ENCODE data around the gene MAPK14. TPM values are rescaled to one million over a fixed set of nuclear protein-coding genes. Genes with fewer than 3 reads are reported as not detected.

Gene MAPK14
- polyA plus RNA-seq, 2 of the 4 experiments (the other 2 are of a cell fraction), result 19.4 to 36.7 TPM

GRCh38 chr6:36110863-36111262 is 83.3 kb downstream of the MAPK14 start:
- Histone ChIP-seq H3K27ac (no peak overlapping the region), H3K4me1 (no peaks in the 10 kb centered on the region), H3K4me3 (no peak overlapping the region), H3K4me2 (no peak overlapping the region), H3K9me3 (no peaks in the 10 kb centered on the region)
- DNase-seq (ENCODE audit: low read depth in 1 of 2, low spot score in 1 of 2) (no peak), ATAC-seq (no peak), FAIRE-seq (no peak)
- ChIA-PET POLR2A (no interaction called here), CTCF (interaction anchor here (1.8 kb wide), 1 partner anchor 16 kb away, joined by 8 read pairs; no protein-coding TSS in a partner anchor)
- TF ChIP-seq PHF8 (IDR thresholded peaks at IDR 0.05; ENCODE audit: borderline replicate concordance, low read depth) (no peak), CTCF (IDR thresholded peaks at IDR 0.05) (no peak), RCOR1 (IDR thresholded peaks at IDR 0.05; ENCODE audit: low read depth, low read length) (no peak), EHMT2 (IDR thresholded peaks at IDR 0.05; ENCODE audit: low read depth) (no peak), ZC3H11A (IDR thresholded peaks at IDR 0.05) (no peak), MAZ (IDR thresholded peaks at IDR 0.05; ENCODE audit: borderline replicate concordance, low read depth, low read length) (no peak), CHD2 (IDR thresholded peaks at IDR 0.05; ENCODE audit: low read length, partially characterized antibody) (no peak), FOSL2 (IDR thresholded peaks at IDR 0.05) (no peak), FOSL2 (CRISPR knock-in tag; IDR thresholded peaks at IDR 0.05) (no peak), CEBPB (IDR thresholded peaks at IDR 0.05) (no peak), E2F6 (IDR thresholded peaks at IDR 0.05; ENCODE audit: borderline replicate concordance, low read depth) (no peak), HOXB13 (CRISPR knock-in tag; IDR thresholded peaks at IDR 0.05; ENCODE audit: low read depth) (no peak), KDM1A (IDR thresholded peaks at IDR 0.05; ENCODE audit: low read depth) (no peak), KDM5A (IDR thresholded peaks at IDR 0.05) (no peak)
- 90% methylated on average over 4 of the region's 4 CpGs for WGBS (ENCODE audit: missing lambda C conversion rate)

GRCh38 chr6:36111526-36111925 is 83.9 kb downstream of the MAPK14 start:
- Histone ChIP-seq H3K4me2 (no peak overlapping the region), H3K4me3 (no peak overlapping the region), H3K27ac (no peak overlapping the region), H3K9me3 (no peaks in the 10 kb centered on the region), H3K4me1 (no peaks in the 10 kb centered on the region)
- ChIA-PET POLR2A (no interaction called here), CTCF (interaction anchor here (0.6 to 1.8 kb wide), 3 partner anchors 11 to 18 kb away, joined by 3 to 8 read pairs (median 3); no protein-coding TSS in a partner anchor)
- FAIRE-seq (no peak), ATAC-seq (no peak), DNase-seq (ENCODE audit: low read depth in 1 of 2, low spot score in 1 of 2) (no peak)
- 82% methylated on average over 6 of the region's 7 CpGs for WGBS (ENCODE audit: missing lambda C conversion rate)
- TF ChIP-seq CBX8 (IDR thresholded peaks at IDR 0.05), result no peak
- no peak for TF ChIP-seq ATOH8 (CRISPR knock-in tag; IDR thresholded peaks at IDR 0.05; ENCODE audit: low read depth)
- TF ChIP-seq POLR2A (IDR thresholded peaks at IDR 0.05; ENCODE audit: low read length), result no peak
- TF ChIP-seq TFCP2L1 (CRISPR knock-in tag; IDR thresholded peaks at IDR 0.05), result no peak
- TF ChIP-seq KDM5A (IDR thresholded peaks at IDR 0.05), result no peak

GRCh38 chr6:36113049-36113448 is 85.4 kb downstream of the MAPK14 start:
- H3K4me2 ChIP-seq, result no peak overlapping the region
- ATAC-seq (no peak), DNase-seq (ENCODE audit: low read depth in 1 of 2, low spot score in 1 of 2) (no peak), FAIRE-seq (no peak)
- ChIA-PET CTCF (no interaction called here), POLR2A (no interaction called here)
- H3K4me1 ChIP-seq, result no peaks in the 10 kb centered on the region
- no peak overlapping the region for H3K4me3 ChIP-seq
- H3K27ac ChIP-seq, result no peak overlapping the region
- H3K9me3 ChIP-seq, result no peaks in the 10 kb centered on the region
- no peak for TF ChIP-seq FOXS1 (CRISPR knock-in tag; IDR thresholded peaks at IDR 0.05)
- TF ChIP-seq MAZ (IDR thresholded peaks at IDR 0.05; ENCODE audit: borderline replicate concordance, low read depth, low read length), result no peak
- no peak for TF ChIP-seq KDM5A (IDR thresholded peaks at IDR 0.05)
- no peak for TF ChIP-seq MAX (IDR thresholded peaks at IDR 0.05)
- TF ChIP-seq USF2 (IDR thresholded peaks at IDR 0.05), result no peak
- no peak for TF ChIP-seq ZNF302 (CRISPR knock-in tag; IDR thresholded peaks at IDR 0.05)
- TF ChIP-seq E2F6 (IDR thresholded peaks at IDR 0.05; ENCODE audit: borderline replicate concordance, low read depth), result no peak
- TF ChIP-seq POLR2A (IDR thresholded peaks at IDR 0.05; ENCODE audit: low read length), result no peak
- no peak for TF ChIP-seq REST (IDR thresholded peaks at IDR 0.05)
- TF ChIP-seq FOSB (CRISPR knock-in tag; IDR thresholded peaks at IDR 0.05), result no peak
- no peak for TF ChIP-seq RARB (CRISPR knock-in tag; IDR thresholded peaks at IDR 0.05)
- TF ChIP-seq SREBF2 (IDR thresholded peaks at IDR 0.05), result no peak
